IPS-18a (cell line): ENCODE results near the gene PRRC1.
"Not testable (repeated sequence)": the region's sequence is repeated elsewhere in the genome, so short reads cannot be mapped to it uniquely, and the experiment has no call there.

Source experiments
- H3K27ac ChIP-seq: one replicate; pipeline ENCODE4 v1.5.1; 2013; ENCODE audit warnings: low read length
- H3K27me3 ChIP-seq: one replicate; pipeline ENCODE4 v1.6.1; 2013; ENCODE audit warnings: mild to moderate bottlenecking, low read length; ENCODE audit not compliant: control insufficient read depth, insufficient read depth
- H3K36me3 ChIP-seq: one replicate; pipeline ENCODE4 v1.6.1; 2013; ENCODE audit warnings: low read depth, low read length; ENCODE audit not compliant: control insufficient read depth
- H3K4me1 ChIP-seq: one replicate; pipeline ENCODE4 v1.6.1; 2013; ENCODE audit warnings: low read depth, low read length; ENCODE audit not compliant: control insufficient read depth
- H3K4me3 ChIP-seq: one replicate; pipeline ENCODE4 v1.5.1; 2013; ENCODE audit warnings: low read length
- H3K9ac ChIP-seq: one replicate; pipeline ENCODE4 v1.6.1; 2013; ENCODE audit warnings: mild to moderate bottlenecking, low read length, moderate library complexity
- H3K9me3 ChIP-seq: one replicate; pipeline ENCODE4 v1.6.1; 2013; ENCODE audit warnings: low read depth, low read length; ENCODE audit not compliant: control insufficient read depth

PRRC1 gene

DNA sequence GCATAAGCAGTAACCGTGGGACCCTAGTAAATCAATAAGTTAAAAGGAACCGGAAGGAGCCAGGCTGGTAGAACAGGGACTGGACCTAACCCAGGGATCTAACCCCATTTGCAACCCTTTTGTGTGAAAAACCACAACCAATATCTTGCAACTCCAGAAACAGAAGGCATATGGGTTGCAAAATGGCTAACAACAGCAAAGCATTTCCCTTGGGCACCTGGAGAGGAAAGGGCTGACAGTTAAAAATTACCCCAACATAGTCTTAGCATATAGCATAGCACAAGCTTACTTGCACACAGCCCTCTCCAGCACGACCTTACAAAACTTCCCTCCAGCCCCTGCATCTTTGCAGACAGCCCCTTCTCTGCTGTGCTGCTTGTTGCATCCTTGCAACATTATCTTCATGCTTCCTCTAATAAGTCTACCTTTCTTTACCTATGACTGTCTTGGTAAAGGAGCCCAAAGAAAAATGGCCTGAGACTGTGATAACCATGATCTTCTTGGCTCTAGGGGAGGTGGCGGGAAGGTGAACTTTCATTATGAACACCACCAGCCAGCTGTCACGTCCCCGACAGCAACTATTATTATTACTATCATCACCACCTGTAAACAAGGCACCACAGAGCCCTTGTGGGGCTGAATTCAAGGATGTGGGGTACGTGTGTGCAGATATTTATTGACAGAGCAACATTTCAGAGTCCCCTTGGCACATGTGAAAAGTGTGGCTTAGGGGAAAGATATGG lies 49.8 kb downstream of the PRRC1 start:
- H3K9me3 ChIP-seq, result no peaks in the 10 kb centered on the region
- H3K27ac ChIP-seq, result no peak overlapping the region
- no peak overlapping the region for H3K9ac ChIP-seq
- no peaks in the 10 kb centered on the region for H3K36me3 ChIP-seq
- peaks cover 3% of the 10 kb centered on the region for H3K4me1 ChIP-seq
- H3K27me3 ChIP-seq, result no peaks in the 10 kb centered on the region
- no peak overlapping the region for H3K4me3 ChIP-seq

DNA sequence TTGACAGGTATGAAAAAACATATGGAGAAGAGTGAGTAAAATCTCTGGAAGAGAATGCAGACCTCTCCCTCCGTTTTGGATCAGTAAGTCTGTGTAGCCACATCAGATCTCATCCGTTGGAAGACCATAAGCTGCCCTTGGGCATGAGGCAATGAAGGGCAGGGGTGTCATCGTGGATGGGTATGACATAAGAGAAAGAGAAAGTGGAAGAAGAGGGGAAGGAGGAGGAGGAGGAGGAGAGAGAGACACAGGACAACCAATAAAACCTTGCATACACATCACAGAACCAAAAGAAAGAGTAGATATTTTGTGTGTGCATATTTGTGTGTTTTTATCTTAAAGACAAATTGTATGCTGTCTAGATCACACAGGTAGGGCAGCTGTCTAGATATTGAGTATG lies 50.7 kb downstream of the PRRC1 start:
- no peaks in the 10 kb centered on the region for H3K36me3 ChIP-seq
- no peak overlapping the region for H3K27ac ChIP-seq
- H3K4me1 ChIP-seq, result peaks cover 3% of the 10 kb centered on the region
- H3K9ac ChIP-seq, result no peak overlapping the region
- H3K27me3 ChIP-seq, result no peaks in the 10 kb centered on the region
- H3K9me3 ChIP-seq, result no peaks in the 10 kb centered on the region
- H3K4me3 ChIP-seq, result no peak overlapping the region

DNA sequence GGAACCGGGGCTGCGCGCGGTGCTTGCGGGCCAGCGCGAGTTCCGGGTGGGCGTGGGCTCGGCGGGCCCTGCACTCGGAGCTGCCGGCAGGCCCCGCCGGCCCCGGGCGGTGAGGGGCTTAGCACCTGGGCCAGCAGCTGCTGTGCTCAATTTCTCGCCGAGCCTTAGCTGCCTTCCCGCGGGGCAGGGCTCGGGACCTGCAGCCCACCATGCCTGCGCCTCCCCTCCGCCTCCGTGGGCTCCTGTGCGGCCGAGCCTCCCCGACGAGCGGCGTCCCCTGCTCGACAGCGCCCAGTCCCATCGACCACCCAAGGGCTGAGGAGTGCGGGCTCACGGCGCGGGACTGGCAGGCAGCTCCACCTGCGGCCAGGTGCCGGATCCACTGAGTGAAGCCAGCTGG lies 52.0 kb downstream of the PRRC1 start:
- H3K9ac ChIP-seq, H3K36me3 ChIP-seq, H3K4me1 ChIP-seq, H3K27me3 ChIP-seq, H3K27ac ChIP-seq, H3K4me3 ChIP-seq, H3K9me3 ChIP-seq: not testable (repeated sequence)

DNA sequence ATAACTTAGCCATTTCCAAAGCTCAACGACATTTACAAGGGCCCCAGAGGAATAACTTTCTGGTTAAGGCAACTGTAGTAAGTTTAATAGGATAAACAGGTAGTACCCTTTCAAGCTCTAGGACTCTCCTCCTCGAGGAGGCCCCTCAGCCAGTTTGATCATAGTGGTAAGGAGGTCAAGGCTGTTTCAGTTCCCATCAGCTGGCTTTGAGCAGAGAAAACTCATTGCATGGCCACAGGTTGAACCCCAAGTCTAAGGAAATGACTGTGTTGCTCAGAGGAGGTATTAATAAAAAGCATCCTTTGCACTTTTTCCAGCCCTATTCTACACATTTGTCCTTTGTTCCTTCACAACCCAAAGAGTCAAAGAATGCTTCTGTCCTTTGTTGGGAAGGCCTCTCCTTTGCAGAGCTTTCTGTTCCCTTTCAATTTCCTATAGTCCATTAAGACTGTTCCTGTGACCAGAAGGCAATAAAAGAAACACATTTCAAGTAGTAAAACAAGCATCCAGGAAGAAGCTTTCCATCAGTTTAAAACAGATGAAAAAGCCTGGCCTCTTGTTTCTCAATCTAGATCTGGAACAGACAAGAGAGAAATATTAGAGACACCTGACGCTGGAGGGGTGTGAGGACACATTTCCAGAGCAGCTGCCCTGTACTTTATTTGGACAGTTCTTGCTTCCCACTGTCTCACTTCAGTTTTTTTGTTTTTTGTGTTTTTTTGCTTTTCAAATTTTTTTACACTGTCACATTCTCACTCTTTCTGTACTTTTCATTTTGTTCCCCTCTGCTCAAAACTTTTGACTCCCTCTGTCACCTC lies 54.1 kb downstream of the PRRC1 start:
- H3K27me3 ChIP-seq, result no peaks in the 10 kb centered on the region
- no peaks in the 10 kb centered on the region for H3K9me3 ChIP-seq
- peaks cover 3% of the 10 kb centered on the region for H3K4me1 ChIP-seq
- no peaks in the 10 kb centered on the region for H3K36me3 ChIP-seq
- no peak overlapping the region for H3K27ac ChIP-seq
- H3K9ac ChIP-seq, result no peak overlapping the region
- H3K4me3 ChIP-seq, result no peak overlapping the region

DNA sequence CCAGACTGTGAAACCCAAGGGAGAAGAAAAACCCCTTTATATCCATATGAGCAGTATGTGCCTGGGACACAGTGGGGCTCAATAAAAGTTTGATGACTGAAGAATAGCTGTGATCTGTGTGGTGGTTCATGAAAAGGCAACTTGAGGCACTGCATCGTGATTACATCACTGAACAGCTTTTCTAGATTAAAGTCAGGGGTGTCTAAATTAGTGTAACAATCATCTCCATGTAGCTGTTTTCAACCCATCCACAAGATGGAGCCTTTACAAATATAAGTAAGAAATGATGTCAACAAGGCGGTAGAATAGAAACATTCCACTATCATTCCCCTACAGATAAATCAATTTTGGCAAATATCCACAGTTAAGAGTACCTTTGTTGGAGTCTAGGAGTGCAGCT lies 55.5 kb downstream of the PRRC1 start:
- H3K27ac ChIP-seq, result no peak overlapping the region
- H3K27me3 ChIP-seq, result no peaks in the 10 kb centered on the region
- no peak overlapping the region for H3K4me3 ChIP-seq
- H3K9me3 ChIP-seq, result no peaks in the 10 kb centered on the region
- no peaks in the 10 kb centered on the region for H3K36me3 ChIP-seq
- no peaks in the 10 kb centered on the region for H3K4me1 ChIP-seq
- no peak overlapping the region for H3K9ac ChIP-seq

DNA sequence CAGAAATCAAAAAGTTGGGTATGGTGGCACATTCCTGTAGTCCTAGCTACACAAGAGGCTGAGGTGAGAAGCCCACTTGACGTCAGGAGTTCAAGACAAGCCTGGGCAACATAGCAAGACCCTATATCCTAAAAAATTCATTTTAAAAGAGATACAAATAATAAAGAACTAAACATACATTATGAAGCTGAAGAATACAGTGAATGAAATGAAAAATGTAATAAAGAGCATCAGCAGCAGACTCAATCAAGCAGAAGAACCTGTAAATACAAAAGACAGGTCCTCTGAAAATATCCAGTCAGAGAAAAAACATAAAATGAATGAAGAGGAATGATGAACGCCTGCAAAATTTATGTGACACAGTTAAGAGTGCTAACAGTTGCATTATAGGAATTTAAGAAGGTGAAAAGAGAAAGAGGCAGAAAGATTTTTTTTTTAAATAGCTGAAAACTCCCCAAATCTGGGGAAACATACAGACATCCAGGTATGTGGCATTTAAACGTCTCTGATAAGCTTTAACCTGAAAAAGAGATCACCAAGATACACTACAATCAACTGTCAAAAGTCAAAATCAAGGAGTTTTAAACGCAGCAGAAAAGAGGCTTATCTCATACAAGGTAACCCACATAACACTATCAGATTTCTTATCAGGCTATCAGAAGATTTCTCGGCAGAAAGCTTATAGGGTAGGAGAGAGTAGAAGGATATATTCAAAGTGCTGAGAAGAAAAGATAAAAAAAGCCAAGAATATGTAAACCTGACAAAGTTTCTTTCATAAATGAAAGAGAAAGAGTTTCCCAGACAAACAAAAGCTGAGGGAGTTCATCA lies 57.6 kb downstream of the PRRC1 start:
- Histone ChIP-seq H3K27ac (no peak overlapping the region), H3K4me3 (no peak overlapping the region), H3K36me3 (no peaks in the 10 kb centered on the region), H3K9me3 (no peaks in the 10 kb centered on the region), H3K27me3 (no peaks in the 10 kb centered on the region), H3K9ac (no peak overlapping the region), H3K4me1 (no peaks in the 10 kb centered on the region)

DNA sequence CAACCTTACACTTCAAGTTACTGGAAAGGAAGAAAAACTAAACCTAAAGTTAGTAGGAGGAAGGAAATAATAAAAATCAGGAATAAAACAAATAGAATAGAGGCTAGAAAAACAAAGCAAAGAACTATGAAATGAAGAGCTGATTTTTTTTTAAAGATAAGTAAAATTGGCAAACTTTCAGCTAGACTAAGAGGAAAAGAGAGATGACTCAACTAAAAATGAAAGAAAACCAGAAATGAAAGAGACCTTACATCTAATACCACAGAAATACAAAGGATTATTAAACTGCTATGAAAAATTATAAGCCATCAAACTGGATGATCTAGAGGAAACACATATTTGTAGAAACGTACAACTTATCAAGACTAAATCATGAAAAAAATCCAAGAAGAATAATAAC lies 60.0 kb downstream of the PRRC1 start:
- H3K9ac ChIP-seq, result no peak overlapping the region
- H3K27ac ChIP-seq, result no peak overlapping the region
- no peaks in the 10 kb centered on the region for H3K4me1 ChIP-seq
- H3K36me3 ChIP-seq, result no peaks in the 10 kb centered on the region
- no peaks in the 10 kb centered on the region for H3K9me3 ChIP-seq
- no peaks in the 10 kb centered on the region for H3K27me3 ChIP-seq
- H3K4me3 ChIP-seq, result no peak overlapping the region

DNA sequence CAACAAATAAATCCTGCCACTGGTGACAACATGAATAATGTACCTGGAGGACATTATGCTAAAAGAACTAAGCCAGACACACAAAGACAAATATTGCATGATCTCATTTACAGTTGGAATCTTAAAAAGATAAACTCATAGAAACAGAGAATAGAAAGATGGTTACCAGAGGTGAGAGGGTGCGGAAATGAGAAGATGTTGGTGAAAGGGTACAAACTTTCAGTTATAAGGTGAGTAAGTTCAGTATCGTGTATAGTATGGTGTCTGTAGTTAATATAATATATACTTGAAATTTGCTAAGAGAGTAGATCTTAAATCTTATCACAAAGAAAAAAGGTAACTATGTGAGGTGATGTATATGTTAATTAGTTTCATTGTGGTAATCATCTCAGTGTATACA lies 63.3 kb downstream of the PRRC1 start:
- Histone ChIP-seq H3K36me3 (no peaks in the 10 kb centered on the region), H3K27me3 (no peaks in the 10 kb centered on the region), H3K27ac (no peak overlapping the region), H3K9me3 (no peaks in the 10 kb centered on the region), H3K4me1 (peaks cover 6% of the 10 kb centered on the region), H3K4me3 (no peak overlapping the region), H3K9ac (no peak overlapping the region)

DNA sequence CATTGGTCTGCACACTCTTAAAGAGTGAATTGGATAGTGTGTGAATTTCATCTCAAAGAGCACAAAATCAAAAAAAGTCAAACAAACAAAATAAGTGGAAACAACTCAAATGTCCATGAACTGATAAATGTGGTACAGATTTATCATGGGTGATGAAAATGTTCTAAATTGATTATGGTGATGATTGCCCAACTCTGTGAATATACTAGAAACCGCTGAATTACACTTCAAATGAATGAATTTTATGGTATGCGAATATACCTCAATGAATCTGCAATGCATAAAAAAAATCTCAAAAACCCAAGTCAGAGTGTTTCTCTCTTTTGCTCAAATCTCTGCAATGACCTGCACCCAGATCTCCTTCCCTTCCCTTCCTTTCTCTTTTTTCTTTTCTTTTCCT lies 64.0 kb downstream of the PRRC1 start:
- no peaks in the 10 kb centered on the region for H3K27me3 ChIP-seq
- H3K4me3 ChIP-seq, result no peak overlapping the region
- H3K27ac ChIP-seq, result no peak overlapping the region
- no peak overlapping the region for H3K9ac ChIP-seq
- peaks cover 12% of the 10 kb centered on the region for H3K4me1 ChIP-seq
- H3K36me3 ChIP-seq, result no peaks in the 10 kb centered on the region
- H3K9me3 ChIP-seq, result no peaks in the 10 kb centered on the region

DNA sequence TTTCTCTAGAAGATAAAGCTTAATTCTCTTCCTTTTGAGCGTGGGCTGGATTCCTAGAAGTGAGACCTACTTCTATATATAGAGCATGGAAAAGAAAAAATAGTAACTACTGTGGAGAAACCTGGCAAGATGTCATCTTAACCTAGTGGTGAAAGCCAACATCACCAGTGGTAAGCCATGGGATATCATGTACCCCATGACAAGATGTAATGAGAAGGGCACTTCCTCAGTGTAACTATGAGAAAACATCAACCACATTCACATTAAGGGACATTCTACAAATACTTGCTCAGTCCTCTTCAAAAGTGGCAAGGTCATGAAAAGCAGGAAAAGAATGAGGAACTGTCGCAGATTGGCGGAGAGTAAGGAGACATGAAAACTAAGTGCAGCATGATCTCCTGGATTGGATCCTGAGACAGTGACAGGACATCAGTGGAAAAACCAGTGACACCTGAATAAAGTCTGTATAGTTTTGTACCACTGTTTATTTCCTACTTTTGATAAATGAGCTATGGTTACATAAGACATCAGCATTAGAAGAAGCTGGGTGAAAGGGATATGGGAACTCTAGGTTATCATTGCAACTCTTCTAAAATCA lies 65.4 kb downstream of the PRRC1 start:
- H3K4me3 ChIP-seq, result no peak overlapping the region
- H3K36me3 ChIP-seq, result no peaks in the 10 kb centered on the region
- H3K4me1 ChIP-seq, result peaks cover 12% of the 10 kb centered on the region
- no peak overlapping the region for H3K27ac ChIP-seq
- no peaks in the 10 kb centered on the region for H3K9me3 ChIP-seq
- no peak overlapping the region for H3K9ac ChIP-seq
- H3K27me3 ChIP-seq, result no peaks in the 10 kb centered on the region

DNA sequence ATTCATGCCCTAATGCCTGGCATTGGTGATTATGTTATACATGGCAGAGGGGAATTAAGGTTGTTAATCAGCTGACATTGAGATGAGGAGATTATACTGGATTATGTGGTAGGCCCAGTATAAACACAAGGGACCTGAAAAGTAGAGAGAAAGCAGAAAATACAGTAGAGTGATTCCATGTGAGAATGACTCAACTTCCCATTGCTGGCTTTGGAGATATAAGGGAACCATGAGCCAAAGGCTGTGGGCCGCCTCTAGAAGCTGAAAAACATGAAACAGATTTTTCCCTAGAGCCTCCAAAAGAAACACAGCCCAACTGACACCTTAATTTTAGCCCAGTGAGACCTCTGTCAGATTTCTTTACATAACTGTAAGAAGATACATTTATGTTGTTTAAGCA lies 66.4 kb downstream of the PRRC1 start:
- no peak overlapping the region for H3K27ac ChIP-seq
- H3K4me3 ChIP-seq, result no peak overlapping the region
- H3K36me3 ChIP-seq, result no peaks in the 10 kb centered on the region
- H3K4me1 ChIP-seq, result peaks cover 12% of the 10 kb centered on the region
- no peaks in the 10 kb centered on the region for H3K27me3 ChIP-seq
- no peak overlapping the region for H3K9ac ChIP-seq
- no peaks in the 10 kb centered on the region for H3K9me3 ChIP-seq
